ENCODE results near the gene CACNA1G.

CACNA1G gene

GRCh38 chr17:50599606-50600005, 39.1 kb downstream of the CACNA1G start:
- Histone ChIP-seq H3K4me3 (ENCODE audit: low read depth, low read length, poor library complexity, severe bottlenecking) (no peak overlapping the region), H3F3A (ENCODE audit: insufficient read depth, low read length) (no peaks in the 10 kb centered on the region), H3K9me3 (ENCODE audit: low read length) (no peaks in the 10 kb centered on the region), H3K27ac (ENCODE audit: low read depth, low read length, poor library complexity, severe bottlenecking) (no peak overlapping the region), H3K27me3 (ENCODE audit: insufficient read depth, low read length) (no peaks in the 10 kb centered on the region; the same call in 1 of the 2 replicates), H3K79me2 (ENCODE audit: insufficient read depth, low read length) (no peaks in the 10 kb centered on the region), H3K4me2 (ENCODE audit: low read length) (no peak overlapping the region), H3K36me3 (ENCODE audit: insufficient read depth, low read length) (no peaks in the 10 kb centered on the region), H3K9ac (ENCODE audit: low read length) (no peak overlapping the region), H2AFZ (ENCODE audit: low read length) (no peak overlapping the region), H4K20me1 (ENCODE audit: insufficient read depth, low read length) (no peaks in the 10 kb centered on the region), H3K4me1 (ENCODE audit: insufficient read depth, low read length, severe bottlenecking) (no peaks in the 10 kb centered on the region), H3K9me2 (ENCODE audit: low read depth, low read length) (no peaks in the 10 kb centered on the region)
- TF ChIP-seq EZH2 (IDR thresholded peaks at IDR 0.05; ENCODE audit: borderline replicate concordance, low read length): no peak
- TF ChIP-seq CTCF (IDR thresholded peaks at IDR 0.05; ENCODE audit: low read length): no peak

- Histone ChIP-seq H3F3A (ENCODE audit: insufficient read depth, low read length) (no peaks in the 10 kb centered on the region), H3K4me1 (ENCODE audit: insufficient read depth, low read length, severe bottlenecking) (no peaks in the 10 kb centered on the region), H3K27me3 (ENCODE audit: insufficient read depth, low read length) (no peaks in the 10 kb centered on the region; the same call in 1 of the 2 replicates), H2AFZ (ENCODE audit: low read length) (no peak overlapping the region), H3K27ac (ENCODE audit: low read depth, low read length, poor library complexity, severe bottlenecking) (no peak overlapping the region), H4K20me1 (ENCODE audit: insufficient read depth, low read length) (no peaks in the 10 kb centered on the region), H3K9ac (ENCODE audit: low read length) (no peak overlapping the region), H3K36me3 (ENCODE audit: insufficient read depth, low read length) (no peaks in the 10 kb centered on the region), H3K4me2 (ENCODE audit: low read length) (no peak overlapping the region), H3K9me3 (ENCODE audit: low read length) (no peaks in the 10 kb centered on the region), H3K4me3 (ENCODE audit: low read depth, low read length, poor library complexity, severe bottlenecking) (no peak overlapping the region), H3K79me2 (ENCODE audit: insufficient read depth, low read length) (no peaks in the 10 kb centered on the region), H3K9me2 (ENCODE audit: low read depth, low read length) (no peaks in the 10 kb centered on the region)
- TF ChIP-seq CTCF (IDR thresholded peaks at IDR 0.05; ENCODE audit: low read length) (no peak), EZH2 (IDR thresholded peaks at IDR 0.05; ENCODE audit: borderline replicate concordance, low read length) (no peak)
Observed at GRCh38 chr17:50601823-50602375, 41.4 kb downstream of the CACNA1G start.

- Histone ChIP-seq H2AFZ (ENCODE audit: low read length) (no peak overlapping the region), H3F3A (ENCODE audit: insufficient read depth, low read length) (no peaks in the 10 kb centered on the region), H3K27me3 (ENCODE audit: insufficient read depth, low read length) (no peaks in the 10 kb centered on the region; the same call in 1 of the 2 replicates), H3K4me2 (ENCODE audit: low read length) (no peak overlapping the region), H3K27ac (ENCODE audit: low read depth, low read length, poor library complexity, severe bottlenecking) (no peak overlapping the region), H3K9me3 (ENCODE audit: low read length) (no peaks in the 10 kb centered on the region), H3K79me2 (ENCODE audit: insufficient read depth, low read length) (no peaks in the 10 kb centered on the region), H3K4me1 (ENCODE audit: insufficient read depth, low read length, severe bottlenecking) (no peaks in the 10 kb centered on the region), H4K20me1 (ENCODE audit: insufficient read depth, low read length) (no peaks in the 10 kb centered on the region), H3K9me2 (ENCODE audit: low read depth, low read length) (no peaks in the 10 kb centered on the region), H3K36me3 (ENCODE audit: insufficient read depth, low read length) (no peaks in the 10 kb centered on the region), H3K9ac (ENCODE audit: low read length) (no peak overlapping the region), H3K4me3 (ENCODE audit: low read depth, low read length, poor library complexity, severe bottlenecking) (no peak overlapping the region)
- TF ChIP-seq EZH2 (IDR thresholded peaks at IDR 0.05; ENCODE audit: borderline replicate concordance, low read length): no peak
Observed at GRCh38 chr17:50602836-50603235, 42.3 kb downstream of the CACNA1G start.

- H3K9ac ChIP-seq (ENCODE audit: low read length): no peak overlapping the region
- H3K36me3 ChIP-seq (ENCODE audit: insufficient read depth, low read length): no peaks in the 10 kb centered on the region
- H3K4me2 ChIP-seq (ENCODE audit: low read length): no peak overlapping the region
- H3K9me2 ChIP-seq (ENCODE audit: low read depth, low read length): no peaks in the 10 kb centered on the region
- no peak overlapping the region for H3K27ac ChIP-seq (ENCODE audit: low read depth, low read length, poor library complexity, severe bottlenecking)
- no peaks in the 10 kb centered on the region for H3F3A ChIP-seq (ENCODE audit: insufficient read depth, low read length)
- no peak overlapping the region for H2AFZ ChIP-seq (ENCODE audit: low read length)
- H3K27me3 ChIP-seq (ENCODE audit: insufficient read depth, low read length): no peaks in the 10 kb centered on the region; the same call in 1 of the 2 replicates
- TF ChIP-seq EZH2 (IDR thresholded peaks at IDR 0.05; ENCODE audit: borderline replicate concordance, low read length) (no peak), CTCF (IDR thresholded peaks at IDR 0.05; ENCODE audit: low read length) (peak; percentile 29; the same call in 1 of the 2 replicates)
- no peaks in the 10 kb centered on the region for H3K9me3 ChIP-seq (ENCODE audit: low read length)
- H3K4me3 ChIP-seq (ENCODE audit: low read depth, low read length, poor library complexity, severe bottlenecking): no peak overlapping the region
- H3K4me1 ChIP-seq (ENCODE audit: insufficient read depth, low read length, severe bottlenecking): no peaks in the 10 kb centered on the region
- no peaks in the 10 kb centered on the region for H3K79me2 ChIP-seq (ENCODE audit: insufficient read depth, low read length)
- no peaks in the 10 kb centered on the region for H4K20me1 ChIP-seq (ENCODE audit: insufficient read depth, low read length)
Observed at GRCh38 chr17:50603340-50603739, 42.8 kb downstream of the CACNA1G start.
